Liver (tissue), 9 donors: Measurements from ENCODE around the gene COBL. TPM values are rescaled to one million over a fixed set of nuclear protein-coding genes. Genes with fewer than 3 reads are reported as not detected.

Source experiments
- DNase-seq: peaks from one replicate; pipeline ENCODE4 v3.0.0-alpha.2; 2017; ENCODE audit warnings: low spot score
- H3K27ac ChIP-seq, 2 donors: one replicate each; pipeline ENCODE4 v1.7.0; 2013; ENCODE audit warnings: inconsistent platforms in 2 of 2, low read length in 2 of 2, control low read depth in 1 of 2, low read depth in 1 of 2, mild to moderate bottlenecking in 1 of 2
- H3K27me3 ChIP-seq, 4 donors: one replicate each; pipeline versions ENCODE4 v1.6.1 to v1.7.0; 2013; ENCODE audit warnings: low read length in 3 of 4, inconsistent platforms in 1 of 4, mild to moderate bottlenecking in 1 of 4, moderate library complexity in 1 of 4; ENCODE audit not compliant: control insufficient read depth in 4 of 4, insufficient read depth in 4 of 4
- H3K36me3 ChIP-seq, 4 donors: one replicate each; pipeline versions ENCODE4 v1.6.1 to v1.7.0; 2013; ENCODE audit warnings: low read length in 3 of 4, mild to moderate bottlenecking in 3 of 4, low read depth in 1 of 4, moderate library complexity in 1 of 4; ENCODE audit not compliant: control insufficient read depth in 4 of 4, insufficient read depth in 3 of 4
- H3K4me1 ChIP-seq, 4 donors: one replicate each; pipeline versions ENCODE4 v1.6.1 to v1.7.0; 2013; ENCODE audit warnings: low read length in 3 of 4, mild to moderate bottlenecking in 3 of 4, moderate library complexity in 1 of 4; ENCODE audit not compliant: control insufficient read depth in 4 of 4, insufficient read depth in 4 of 4
- H3K4me3 ChIP-seq, 3 donors: one replicate each; pipeline versions ENCODE4 v1.6.1 to v1.7.0; 2013; ENCODE audit warnings: low read length in 3 of 3, control low read depth in 1 of 3, low read depth in 1 of 3, mild to moderate bottlenecking in 1 of 3
- H3K9ac ChIP-seq, 2 donors: one replicate each; pipeline ENCODE4 v1.7.0; 2013; ENCODE audit warnings: low read length in 2 of 2, mild to moderate bottlenecking in 2 of 2, moderate library complexity in 2 of 2, control low read depth in 1 of 2, low read depth in 1 of 2
- H3K9me3 ChIP-seq, 4 donors: one replicate each; pipeline versions ENCODE4 v1.6.1 to v1.7.0; 2013; ENCODE audit warnings: low read length in 3 of 4; ENCODE audit not compliant: control insufficient read depth in 4 of 4
- ATF3 ChIP-seq: IDR thresholded peaks from 2 replicates; pipeline ENCODE4 v1.6.1; 2016; ENCODE audit warnings: antibody characterized with exemption
- CTCF ChIP-seq: fragments of 150-350 bp; IDR thresholded peaks from 2 replicates; pipeline ENCODE4 v1.5.1; 2017; ENCODE audit warnings: improper control_type of control experiment, low read depth, low read length; ENCODE audit not compliant: missing input control
- EGR1 ChIP-seq, 2 donors: IDR thresholded peaks; 2 replicates each; pipeline ENCODE4 v1.6.1; 2016 to 2018; ENCODE audit warnings: antibody characterized with exemption in 2 of 2, low read depth in 2 of 2
- FOXA1 ChIP-seq: IDR thresholded peaks from 2 replicates; pipeline ENCODE4 v1.6.1; 2016; ENCODE audit warnings: antibody characterized with exemption
- FOXA2 ChIP-seq: IDR thresholded peaks from 2 replicates; pipeline ENCODE4 v1.6.1; 2016; ENCODE audit warnings: antibody characterized with exemption
- GABPA ChIP-seq, 2 donors: IDR thresholded peaks in 1 of 2; conservative IDR thresholded peaks in 1 of 2; 2 replicates each; pipeline ENCODE4 v1.6.1; 2016; ENCODE audit warnings: antibody characterized with exemption in 2 of 2, mild to moderate bottlenecking in 1 of 2, moderate library complexity in 1 of 2
- HNF4A ChIP-seq, 2 donors: conservative IDR thresholded peaks; 2 replicates each; pipeline ENCODE4 v1.6.1; 2016; ENCODE audit warnings: antibody characterized with exemption in 2 of 2, mild to moderate bottlenecking in 2 of 2
- HNF4G ChIP-seq: IDR thresholded peaks from 2 replicates; pipeline ENCODE4 v1.6.1; 2016; ENCODE audit warnings: antibody characterized with exemption
- JUND ChIP-seq, 2 donors: IDR thresholded peaks; 2 replicates each; pipeline ENCODE4 v1.6.1; 2016; ENCODE audit warnings: antibody characterized with exemption in 2 of 2
- MAX ChIP-seq: IDR thresholded peaks from 2 replicates; pipeline ENCODE4 v1.6.1; 2016; ENCODE audit warnings: antibody characterized with exemption
- NR2F2 ChIP-seq: IDR thresholded peaks from 2 replicates; pipeline ENCODE4 v1.6.1; 2016; ENCODE audit warnings: antibody characterized with exemption
- REST ChIP-seq: IDR thresholded peaks from 2 replicates; pipeline ENCODE4 v1.6.1; 2016; ENCODE audit warnings: antibody characterized with exemption, mild to moderate bottlenecking
- SP1 ChIP-seq: IDR thresholded peaks from 2 replicates; pipeline ENCODE4 v1.6.1; 2018; ENCODE audit warnings: antibody characterized with exemption, mild to moderate bottlenecking
- TAF1 ChIP-seq: conservative IDR thresholded peaks from 2 replicates; pipeline ENCODE4 v1.6.1; 2016; ENCODE audit warnings: antibody characterized with exemption, mild to moderate bottlenecking
- YY1 ChIP-seq: IDR thresholded peaks from 2 replicates; pipeline ENCODE4 v1.6.1; 2016; ENCODE audit warnings: antibody characterized with exemption, mild to moderate bottlenecking
- ZBTB33 ChIP-seq: IDR thresholded peaks from 2 replicates; pipeline ENCODE4 v1.6.1; 2016; ENCODE audit warnings: antibody characterized with exemption
- WGBS: extraction: QIAGEN DNeasy Blood & Tissue Kit; methylation state at CpG from one replicate; pipeline ENCODE4 v1.1.7; 2013; 5-methylcytosine and 5-hydroxymethylcytosine counted together
- polyA plus RNA-seq, 2 donors: library from polyadenylated mRNA; stranded (reverse) in 1 of 2; unstranded in 1 of 2; fragments of 200-250 nt in 1 of 2; fragments of >200 nt in 1 of 2; fragmentation: Nextera tagmentation in 1 of 2; extraction: Ambion mirVana in 1 of 2; gene quantifications; one replicate each; pipeline versions ENCODE4 v1.2.1 to v1.2.3, GENCODE V29; 2013 to 2015
- total RNA-seq, 2 donors: library from RNA; depleted of rRNA; stranded (reverse); fragments of >200 nt; gene quantifications; one replicate each; pipeline ENCODE4 v1.2.3, GENCODE V29; 2014
- donor health status: healthy.
- donor health status: healthy.
- donor health status: healthy.
- donor health status: healthy.
- donor health status: healthy.

The COBL gene
- total and polyA plus RNA-seq, 4 donors, result 5.8 to 18.7 (median 10.7) TPM

- DNase-seq, result peak; percentile 33
- Histone ChIP-seq H3K4me3 (no peak overlapping the region), H3K4me1 (no peaks in the 10 kb centered on the region), H3K9ac (no peak overlapping the region), H3K9me3 (no peaks in the 10 kb centered on the region), H3K27ac (no peak overlapping the region), H3K27me3 (no peaks in the 10 kb centered on the region), H3K36me3 (no peaks in the 10 kb centered on the region)
- TF ChIP-seq MAX (no peak), ZBTB33 (no peak), REST (no peak), TAF1 (no peak), SP1 (no peak), NR2F2 (no peak), ATF3 (no peak), YY1 (no peak), FOXA1 (no peak), FOXA2 (no peak), EGR1 (IDR thresholded peaks at IDR 0.05; ENCODE audit: low read depth in 2 of 2) (no peak), HNF4G (no peak), HNF4A (conservative IDR thresholded peaks at IDR 0.05) (no peak), JUND (IDR thresholded peaks at IDR 0.05) (no peak), GABPA (IDR thresholded peaks at IDR 0.05 in 1 of 2, conservative IDR thresholded peaks at IDR 0.05 in 1 of 2) (no peak), CTCF (no peak)
- WGBS, result 66% methylated on average over 17 of the region's 17 CpGs
Observed at GRCh38 chr7:51009716-51010496, 306.7 kb downstream of the COBL start.
